Heart left ventricle (tissue), 16 donors: ENCODE data around the gene CRELD2. TPM values are rescaled to one million over a fixed set of nuclear protein-coding genes. Genes with fewer than 3 reads are reported as not detected.

Experiments
- ATAC-seq, 4 donors: fragments of 200-7000 bp; cut with Tn5 transposase; one replicate each; pipeline ENCODE4 v1.9.1; 2020 to 2022; ENCODE audit warnings: moderate library complexity in 4 of 4, mild to moderate bottlenecking in 3 of 4, moderate number of reproducible peaks in 1 of 4
- DNase-seq, 5 donors: peaks; one replicate each; pipeline ENCODE4 v3.0.0-alpha.2; 2020
- H3K27ac ChIP-seq, 12 donors: fragments of 200-600 bp; sonication (generic) in 4 of 12; one replicate each; pipeline versions ENCODE4 v1.5.0 to v1.8.0; 2016 to 2022; ENCODE audit warnings: mild to moderate bottlenecking in 2 of 12
- H3K27me3 ChIP-seq, 9 donors: fragments of 200-600 bp; sonication (generic) in 2 of 9; one replicate each; pipeline versions ENCODE4 v1.5.1 to v1.8.0; 2016 to 2022; ENCODE audit warnings: mild to moderate bottlenecking in 3 of 9
- H3K36me3 ChIP-seq, 9 donors: fragments of 200-600 bp; sonication (generic) in 2 of 9; one replicate each; pipeline versions ENCODE4 v1.5.0 to v1.8.0; 2018 to 2022; ENCODE audit warnings: mild to moderate bottlenecking in 2 of 9
- H3K4me1 ChIP-seq, 12 donors: fragments of 200-600 bp; sonication (generic) in 4 of 12; one replicate each; pipeline versions ENCODE4 v1.5.0 to v1.8.0; 2016 to 2022; ENCODE audit warnings: mild to moderate bottlenecking in 3 of 12
- H3K4me3 ChIP-seq, 12 donors: fragments of 200-600 bp; sonication (generic) in 4 of 12; one replicate each; pipeline versions ENCODE4 v1.5.0 to v1.8.0; 2017 to 2022; ENCODE audit warnings: mild to moderate bottlenecking in 9 of 12, moderate library complexity in 4 of 12
- H3K9me3 ChIP-seq, 12 donors: fragments of 200-600 bp; sonication (generic) in 4 of 12; one replicate each; pipeline versions ENCODE4 v1.5.0 to v1.8.0; 2016 to 2022; ENCODE audit warnings: mild to moderate bottlenecking in 1 of 12
- POLR2A ChIP-seq, 2 donors: fragments of 450-650 bp; IDR thresholded peaks; one replicate each; pipeline ENCODE4 v1.6.1; 2017; ENCODE audit warnings: antibody characterized with exemption in 2 of 2, mild to moderate bottlenecking in 2 of 2, moderate library complexity in 2 of 2
- WGBS, 4 donors: extraction: QIAGEN DNeasy Blood & Tissue Kit in 2 of 4; methylation state at CpG; one replicate each; pipeline versions ENCODE4 v1.1.5 to v1.1.7; 2013 to 2018; 5-methylcytosine and 5-hydroxymethylcytosine counted together
- intact Hi-C, 10 donors: fragments of 100-400 bp; cut with DNase I; formaldehyde crosslinking; loops; one replicate each; pipeline versions ENCODE4 v1.11.1 to v1.14.2; 2022
- polyA plus RNA-seq, 2 donors: library from polyadenylated mRNA; stranded (reverse); fragments of 200-250 nt; gene quantifications; one replicate each; pipeline ENCODE4 v1.2.3, GENCODE V29; 2013
- total RNA-seq, 9 donors: library from RNA; depleted of rRNA in 2 of 9; stranded (reverse); fragments of >200 nt in 2 of 9; fragmentation: NEBNext Ultra II Directional in 3 of 9; extraction: Animal tissue kit (Norgen Biotek cat#: 25700) in 3 of 9; gene quantifications; one replicate each; pipeline versions ENCODE4 v1.1.0 to v1.2.4, GENCODE V29; 2016 to 2023
- TF ChIP-seq, protein P1 (sequence below), 12 donors: fragments of 200-600 bp; sonication (generic) in 4 of 12; IDR thresholded peaks; one replicate each; pipeline versions ENCODE4 v1.5.0 to v1.8.0; 2018 to 2022; ENCODE audit warnings: antibody characterized with exemption in 12 of 12, mild to moderate bottlenecking in 5 of 12
- donor health status: ischemic (EF 13 %, LVEDD 7.1; RV severe dilation, severe dysfunction).
- donor health status: healthy with polysubstance abuse.
- donor health status: DM: no; HTN: yes; CAD: no.
- donor health status: DM: no; HTN: no; CAD: no.
- donor health status: ischemic (EF 25% LVEDD 6.9; RV normal size, moderate dysfunction).
- donor health status: ischemic (EF 25% LVEDD 5.7; RV mildly dilated, moderate dysfunction).
- donor health status: healthy.
- donor health status: DM: yes; HTN: yes; CAD: no.
- donor health status: ischemic (EF 35%, LVEDD 5.7; RV mildly dilated, moderate dysfunction).
- donor health status: nonischemic (EF 11% LVEDD 7.7; RV severe dilation, severe dysfunction).
- donor health status: DM: yes; HTN: yes; CAD: no.
- donor health status: PGD.
- donor health status: ischemic (EF 29% LVEDD 5.4; RV normal size, mild dysfunction).
- donor health status: nonischemic (EF 23%, LVEDD 6.1; RV moderate dilation, normal function).

CRELD2 gene
- total and polyA plus RNA-seq, 11 donors, result 15.0 to 70.3 (median 21.6) TPM

DNA sequence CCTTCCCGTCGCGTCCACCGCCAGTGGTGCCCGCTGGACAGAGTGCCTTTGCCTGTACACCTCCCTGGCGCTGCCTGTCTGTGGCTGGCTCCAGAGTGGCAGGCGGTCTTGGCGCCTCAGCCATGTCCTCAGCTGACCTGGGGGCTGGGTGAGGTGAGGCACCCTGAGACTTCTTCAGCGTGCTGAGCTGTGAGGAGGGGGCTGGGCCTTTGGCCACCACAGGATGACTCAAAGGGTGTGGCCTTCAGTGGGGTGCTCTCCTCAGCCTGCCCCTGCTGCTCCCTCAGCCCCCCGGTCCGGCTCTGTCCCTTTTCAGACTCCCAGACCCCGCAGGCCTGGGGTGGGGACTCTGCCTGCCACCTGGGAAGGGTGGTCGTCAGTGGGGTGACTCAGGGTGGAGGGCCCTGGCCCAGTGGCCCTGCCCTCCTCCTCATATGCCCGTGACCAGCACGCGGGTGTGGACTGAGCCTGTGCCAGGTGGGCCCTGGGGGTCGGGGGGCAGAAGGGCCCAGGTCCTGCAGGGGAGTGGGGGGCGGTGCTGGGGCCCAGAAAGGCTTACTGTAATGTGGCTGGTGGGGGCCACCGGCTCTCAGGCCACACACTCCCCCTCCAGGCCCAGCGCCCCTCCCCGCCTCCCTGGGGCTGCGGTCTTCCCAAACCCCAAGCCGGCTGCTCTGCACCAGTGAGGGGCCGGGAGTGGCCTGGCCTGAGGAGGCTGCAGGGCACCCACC, 15.9 kb downstream of the CRELD2 start:
- intact Hi-C loops, result loop anchor here in 7 of 10 donors (5.0 to 10.0 kb wide), 7 partner anchors 33 to 273 kb away; partner anchors contain the start of gene TRABD (in 1 of the 7)
- Histone ChIP-seq H3K4me1 (peaks cover 19 to 88% (median 69%) of the 10 kb centered on the region in 12 donors), H3K27me3 (peaks cover 0 to under 1% (median 0%) of the 10 kb centered on the region in 9 donors), H3K36me3 (no peaks in the 10 kb centered on the region), H3K4me3 (peak overlapping the region; percentile 21 to 70 (median 48)), H3K9me3 (no peaks in the 10 kb centered on the region), H3K27ac (peak overlapping the region; percentile 91 to 99 (median 95))
- 38 to 56% (median 50%) methylated on average over 14 to 24 of the region's 24 CpGs for WGBS, 4 donors
- ATAC-seq, result peak; percentile 21 to 47 (median 36)
- TF ChIP-seq, protein P1, sequence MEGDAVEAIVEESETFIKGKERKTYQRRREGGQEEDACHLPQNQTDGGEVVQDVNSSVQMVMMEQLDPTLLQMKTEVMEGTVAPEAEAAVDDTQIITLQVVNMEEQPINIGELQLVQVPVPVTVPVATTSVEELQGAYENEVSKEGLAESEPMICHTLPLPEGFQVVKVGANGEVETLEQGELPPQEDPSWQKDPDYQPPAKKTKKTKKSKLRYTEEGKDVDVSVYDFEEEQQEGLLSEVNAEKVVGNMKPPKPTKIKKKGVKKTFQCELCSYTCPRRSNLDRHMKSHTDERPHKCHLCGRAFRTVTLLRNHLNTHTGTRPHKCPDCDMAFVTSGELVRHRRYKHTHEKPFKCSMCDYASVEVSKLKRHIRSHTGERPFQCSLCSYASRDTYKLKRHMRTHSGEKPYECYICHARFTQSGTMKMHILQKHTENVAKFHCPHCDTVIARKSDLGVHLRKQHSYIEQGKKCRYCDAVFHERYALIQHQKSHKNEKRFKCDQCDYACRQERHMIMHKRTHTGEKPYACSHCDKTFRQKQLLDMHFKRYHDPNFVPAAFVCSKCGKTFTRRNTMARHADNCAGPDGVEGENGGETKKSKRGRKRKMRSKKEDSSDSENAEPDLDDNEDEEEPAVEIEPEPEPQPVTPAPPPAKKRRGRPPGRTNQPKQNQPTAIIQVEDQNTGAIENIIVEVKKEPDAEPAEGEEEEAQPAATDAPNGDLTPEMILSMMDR (IDR thresholded peaks at IDR 0.05), result no peak
- no peak for TF ChIP-seq POLR2A (IDR thresholded peaks at IDR 0.05)
- peak; percentile 67 to 87 (median 82) for DNase-seq

DNA sequence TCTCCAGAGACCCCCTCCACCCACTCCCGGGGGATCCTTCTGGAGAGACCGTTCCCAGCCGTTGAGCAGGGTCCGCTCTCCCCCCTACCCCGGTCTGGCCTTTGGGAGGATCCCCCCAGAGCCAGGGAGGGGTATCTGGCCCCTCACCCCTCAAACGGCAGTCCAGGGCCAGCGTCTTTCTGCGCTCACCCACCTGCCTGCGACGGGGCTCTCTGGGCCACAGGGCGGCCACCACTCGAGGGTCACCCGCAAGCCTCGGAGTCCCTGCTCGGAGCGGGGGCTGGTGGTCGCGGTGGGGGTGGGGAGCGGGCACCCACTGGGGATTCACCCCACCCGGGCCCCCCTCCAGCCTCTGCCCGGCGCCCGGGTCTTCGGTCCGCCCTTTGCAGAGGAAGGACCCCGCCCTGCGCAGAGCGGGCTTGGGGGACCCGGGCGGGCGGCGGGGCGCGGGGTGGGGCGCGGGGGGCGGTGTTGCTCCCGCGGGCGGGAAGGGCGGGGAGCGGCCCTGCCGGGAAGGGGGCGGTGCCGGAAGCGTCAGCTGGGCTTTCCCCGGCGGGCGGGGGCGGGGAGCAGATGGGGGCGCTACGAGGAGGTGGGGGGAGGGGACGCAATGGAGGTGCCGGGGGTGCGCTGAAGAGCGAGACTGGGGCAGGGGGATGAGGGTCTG, 16.6 kb downstream of the CRELD2 start:
- Histone ChIP-seq H3K27ac (peak overlapping the region; percentile 91 to 99 (median 95)), H3K4me3 (peak overlapping the region; percentile 21 to 70 (median 48)), H3K36me3 (no peaks in the 10 kb centered on the region), H3K27me3 (no peaks in the 10 kb centered on the region), H3K9me3 (no peaks in the 10 kb centered on the region), H3K4me1 (peaks cover 19 to 81% (median 65%) of the 10 kb centered on the region in 12 donors)
- no peak for TF ChIP-seq POLR2A (IDR thresholded peaks at IDR 0.05)
- TF ChIP-seq, protein P1 (IDR thresholded peaks at IDR 0.05), result no peak
- DNase-seq (peak; percentile 91 to 94 (median 93)), ATAC-seq (peak in 3 of 4 donors; percentile 4 to 41 (median 20))
- 6 to 27% (median 7%) methylated on average over 6 to 56 of the region's 56 CpGs for WGBS, 4 donors
- intact Hi-C loops, result loop anchor here in 7 of 10 donors (5.0 to 10.0 kb wide), 7 partner anchors 32 to 272 kb away; partner anchors contain the start of gene TRABD (in 1 of the 7)

DNA sequence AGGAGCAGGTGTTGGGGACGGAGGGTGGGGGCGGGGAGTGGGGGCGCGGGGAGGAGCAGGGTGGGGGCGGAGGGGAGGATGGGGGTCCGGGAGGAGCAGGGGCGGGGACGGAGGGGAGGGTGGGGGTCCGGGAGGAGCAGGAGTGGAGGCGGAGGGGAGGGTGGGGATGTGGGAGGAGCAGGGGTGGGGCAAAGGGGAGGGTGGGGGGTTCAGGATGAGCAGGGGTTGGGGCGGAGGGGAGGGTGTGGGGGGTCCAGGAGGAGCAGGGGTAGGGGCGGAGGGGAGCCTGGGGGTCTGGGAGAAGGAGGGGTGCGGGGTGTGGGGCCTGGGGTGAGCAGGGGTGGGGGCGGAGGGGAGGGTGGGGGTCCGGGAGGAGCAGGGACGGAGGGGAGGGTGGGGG, 17.1 kb downstream of the CRELD2 start:
- intact Hi-C loops, result loop anchor here in 2 of 10 donors (5.0 to 10.0 kb wide), 3 partner anchors 37 to 249 kb away; partner anchors contain the start of gene TRABD (in 1 of the 2)
- Histone ChIP-seq H3K4me1 (peaks cover 19 to 78% (median 64%) of the 10 kb centered on the region in 12 donors), H3K27me3 (no peaks in the 10 kb centered on the region), H3K9me3 (no peaks in the 10 kb centered on the region), H3K4me3 (peak overlapping the region in 10 of 12 donors; percentile 45 to 70 (median 52)), H3K27ac (peak overlapping the region; percentile 91 to 99 (median 95)), H3K36me3 (no peaks in the 10 kb centered on the region)
- 0 to 4% (median 2%) methylated on average over 1 to 15 of the region's 16 CpGs; no CpG with 5 or more reads in 1 of the 4 donors for WGBS, 4 donors
- TF ChIP-seq POLR2A (IDR thresholded peaks at IDR 0.05), result no peak
- TF ChIP-seq, protein P1 (IDR thresholded peaks at IDR 0.05), result no peak
- DNase-seq, result peak in 1 of 5 donors; percentile 54
- ATAC-seq, result no peak
